GM18507 (cell line): ENCODE results near the gene GJA5.

Experiments used
- DNase-seq: peaks from one replicate; pipeline ENCODE4 v3.0.0; 2011; ENCODE audit warnings: low read depth; ENCODE audit not compliant: insufficient read length; ENCODE audit errors: extremely low spot score
- FAIRE-seq: peaks from 2 replicates; lab custom pipeline; 2011; peaks lifted over from hg19 to GRCh38; lab: Jason Lieb, UNC

Gene GJA5

DNA sequence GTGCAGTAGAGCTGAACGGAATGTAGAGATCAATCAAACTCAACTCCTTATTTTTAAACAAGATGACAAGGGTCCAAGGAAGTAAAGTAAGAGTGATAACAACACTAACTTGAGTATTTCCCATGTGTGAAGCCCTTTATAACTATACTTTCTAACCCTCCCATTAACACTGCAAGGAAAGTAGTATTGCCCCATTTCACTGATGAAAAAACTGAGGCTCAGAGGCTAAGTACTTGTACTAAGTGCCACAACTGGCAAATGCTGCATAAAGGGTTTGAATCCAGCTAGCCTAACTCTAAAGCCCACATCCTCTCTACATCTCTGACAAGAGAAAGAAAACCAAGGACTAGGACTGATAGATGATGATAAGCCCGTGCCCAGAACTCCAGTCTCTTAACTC lies 8.2 kb upstream of the GJA5 start:
- no peak for DNase-seq
- FAIRE-seq = no peak

DNA sequence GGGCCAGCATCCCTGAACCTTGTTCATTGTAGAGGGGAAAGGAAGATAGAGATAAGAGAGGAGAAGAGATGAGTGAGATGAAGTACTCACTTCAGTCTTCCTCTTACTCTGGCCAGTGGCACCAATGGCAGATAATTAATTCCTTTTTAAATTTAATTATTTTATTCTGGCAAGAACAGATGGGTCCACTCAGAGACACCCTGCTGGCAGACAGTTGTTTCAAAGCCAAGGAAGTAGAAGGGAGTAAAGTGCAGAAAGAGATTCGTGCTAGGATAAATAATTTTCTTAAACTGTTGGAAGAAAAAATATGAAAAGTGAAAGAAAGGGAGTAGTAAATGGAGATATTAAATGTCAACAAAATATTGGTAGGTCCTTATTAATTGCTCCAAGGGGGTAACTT lies 7.7 kb upstream of the GJA5 start:
- FAIRE-seq = no peak
- DNase-seq = no peak

DNA sequence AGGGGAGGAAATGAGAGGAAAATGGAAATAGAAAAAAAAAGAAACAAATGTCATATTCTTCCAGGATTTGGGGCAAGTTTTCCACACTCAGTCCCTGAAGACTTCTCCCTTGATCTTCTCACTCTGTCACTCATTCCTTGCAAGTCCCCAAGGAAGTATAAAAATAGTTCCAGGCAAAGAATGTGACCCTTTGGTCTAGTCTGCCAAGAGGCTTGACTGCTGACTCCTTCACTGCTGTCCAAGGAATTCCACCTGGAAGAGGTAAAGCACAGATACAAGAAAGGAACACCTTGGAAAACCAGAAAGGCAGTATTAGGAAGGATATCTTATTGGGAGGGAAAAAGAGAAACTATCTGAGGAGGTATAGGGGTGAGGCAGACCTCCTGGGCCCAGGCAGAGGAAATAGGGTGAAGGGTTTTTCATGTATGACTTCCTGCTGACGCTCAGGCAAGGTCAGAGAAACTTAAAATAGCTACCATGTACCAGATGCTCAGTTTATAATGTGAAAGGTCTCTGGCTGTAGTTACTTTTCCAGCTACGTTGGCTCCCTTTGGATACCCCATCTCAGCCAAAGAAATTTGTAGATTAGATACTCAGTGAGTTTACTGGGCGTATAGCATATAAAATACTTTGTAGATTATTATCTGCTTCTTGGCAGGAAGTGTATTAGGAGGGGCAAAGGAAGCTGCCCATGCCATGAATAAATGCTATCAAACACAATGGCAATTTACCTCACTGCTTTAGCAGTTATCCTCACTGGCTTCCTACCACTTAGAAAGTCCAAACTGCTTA lies 2.0 kb upstream of the GJA5 start:
- DNase-seq = no peak
- FAIRE-seq = peak; percentile 42

DNA sequence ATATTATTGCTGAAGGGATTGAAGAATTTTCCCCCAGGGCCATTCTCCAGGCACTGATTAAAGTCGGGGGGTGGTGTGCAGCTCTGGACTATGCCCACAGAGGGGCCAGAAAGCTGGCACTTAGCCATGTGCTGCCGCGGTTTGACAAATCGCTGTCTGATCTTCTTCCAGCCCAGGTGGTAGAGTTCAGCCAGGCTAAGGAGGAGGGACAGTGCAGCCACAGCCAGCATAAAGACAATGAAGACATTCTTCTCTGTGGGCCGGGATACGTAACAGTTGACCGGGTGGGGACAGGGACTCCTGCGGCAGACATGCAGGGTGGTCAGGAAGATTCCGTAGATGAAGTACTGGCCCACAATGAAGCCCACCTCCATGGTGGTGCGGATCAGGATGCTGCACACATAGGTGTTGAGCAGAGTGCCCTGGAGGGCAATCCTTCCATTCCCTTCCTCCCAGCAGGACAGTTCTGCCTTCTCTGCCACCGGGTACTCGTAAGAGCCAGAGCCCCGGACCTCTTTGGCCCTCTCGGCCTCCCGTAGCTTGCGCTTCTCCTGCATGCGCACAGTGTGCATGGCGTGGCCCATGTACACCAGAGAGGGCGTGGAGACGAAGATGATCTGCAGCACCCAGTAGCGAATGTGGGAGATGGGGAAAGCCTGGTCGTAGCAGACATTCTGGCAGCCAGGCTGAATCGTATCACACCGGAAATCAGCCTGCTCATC lies 1.9 kb downstream of the GJA5 start:
- DNase-seq (no peak), FAIRE-seq (no peak)

DNA sequence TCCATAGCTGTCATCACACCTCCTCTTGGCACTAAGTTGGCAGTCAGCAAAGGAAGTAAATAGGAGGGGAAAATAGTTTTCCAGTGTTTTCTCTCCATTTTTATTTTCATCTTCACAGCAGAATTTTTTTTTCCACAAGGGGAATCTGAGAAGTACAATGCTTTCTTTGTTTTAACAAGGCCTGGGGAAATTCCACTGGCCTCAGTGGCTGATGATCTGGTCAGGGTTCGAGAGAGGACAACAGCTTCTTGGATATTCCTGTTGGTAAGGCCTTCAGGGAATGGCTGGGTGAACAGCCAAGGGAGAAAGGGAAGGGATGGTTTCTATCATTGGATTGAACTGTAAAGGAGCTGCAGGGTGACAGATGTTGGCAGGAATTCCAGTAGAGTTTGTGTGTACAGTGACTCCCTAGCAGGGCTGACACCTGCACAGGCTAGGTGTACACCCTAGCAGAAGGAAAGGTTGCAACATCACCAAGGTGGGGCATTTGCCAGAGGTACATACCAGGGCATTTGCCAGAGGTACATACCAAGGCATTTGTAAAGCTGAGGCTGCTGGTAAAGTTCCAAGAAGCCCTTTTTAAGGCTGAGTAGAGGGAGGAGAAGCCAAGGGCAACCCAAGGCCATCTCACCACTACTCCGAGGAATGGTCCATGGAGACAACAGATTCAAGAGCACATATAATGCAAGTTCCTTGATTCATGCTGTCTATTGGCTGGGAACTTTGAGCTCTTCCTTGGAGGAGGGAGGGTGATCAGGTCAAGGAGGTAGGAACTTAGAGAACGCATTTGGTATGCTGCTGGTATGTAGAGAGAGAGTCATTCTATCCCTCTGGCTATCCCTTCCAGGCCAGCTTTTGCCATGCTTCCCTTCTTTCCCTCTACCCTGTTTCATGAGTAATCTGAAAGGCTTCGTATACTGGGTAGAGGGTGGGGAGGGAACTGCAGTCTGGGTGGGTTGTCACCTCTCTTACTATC lies 3.1 kb downstream of the GJA5 start:
- DNase-seq (no peak), FAIRE-seq (no peak)

DNA sequence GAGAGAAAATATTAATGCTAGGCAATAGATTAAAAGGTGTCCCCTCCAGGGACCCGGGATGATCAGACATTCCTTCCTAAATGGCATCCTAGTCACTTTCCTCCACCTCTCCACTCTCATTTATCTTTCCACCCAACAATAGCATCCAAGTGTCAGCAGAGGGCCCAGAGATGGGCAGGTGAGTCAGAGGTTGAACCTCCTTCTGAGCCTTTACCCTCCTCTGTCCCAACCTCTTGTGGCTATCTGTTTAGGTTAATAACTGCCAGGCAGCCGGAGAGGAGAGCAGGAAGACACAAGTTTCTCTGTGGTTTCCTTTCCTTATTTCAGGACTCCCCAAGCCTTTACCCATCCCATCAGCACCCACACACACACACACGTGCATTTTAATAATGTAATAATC lies 4.1 kb downstream of the GJA5 start:
- DNase-seq (no peak), FAIRE-seq (no peak)

DNA sequence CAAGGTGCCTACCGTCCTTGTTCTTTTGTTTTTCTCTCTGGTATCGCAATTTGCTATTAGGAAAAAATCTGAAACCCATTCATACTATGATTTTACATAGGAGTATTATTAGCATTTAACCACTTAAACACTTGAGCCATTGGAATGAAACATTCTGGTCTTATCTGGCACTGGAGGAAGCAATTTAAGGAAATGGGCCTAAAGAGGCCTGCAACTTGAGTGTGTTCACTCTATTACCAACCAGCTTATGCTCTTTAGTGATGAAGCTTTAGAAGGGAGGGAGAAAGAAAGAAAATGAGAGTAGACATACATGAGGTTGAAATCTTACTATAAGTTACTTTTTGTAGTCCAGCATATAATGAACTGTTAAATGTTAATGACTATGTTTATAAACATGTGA lies 5.7 kb downstream of the GJA5 start:
- no peak for FAIRE-seq
- no peak for DNase-seq

DNA sequence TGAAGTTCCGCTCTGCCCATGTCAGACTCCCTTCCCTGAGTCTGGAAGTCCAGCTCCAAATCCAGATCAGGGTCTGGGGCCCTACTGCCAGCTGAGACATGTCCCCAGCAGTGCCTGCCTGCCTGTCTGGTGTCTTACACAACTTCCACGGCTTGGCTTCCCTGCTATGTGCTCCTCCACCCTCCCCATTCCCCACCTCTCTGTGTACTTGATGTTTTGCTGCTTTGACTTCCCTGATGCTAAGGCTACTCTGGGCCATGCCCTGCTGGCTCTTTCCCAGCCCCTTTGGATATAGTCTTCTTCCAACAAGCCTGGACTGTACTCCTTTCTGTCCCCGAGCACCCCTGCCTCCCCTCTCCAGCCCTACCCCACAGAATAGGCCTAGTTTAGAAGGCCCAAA lies 7.3 kb downstream of the GJA5 start:
- DNase-seq = no peak
- FAIRE-seq = no peak

DNA sequence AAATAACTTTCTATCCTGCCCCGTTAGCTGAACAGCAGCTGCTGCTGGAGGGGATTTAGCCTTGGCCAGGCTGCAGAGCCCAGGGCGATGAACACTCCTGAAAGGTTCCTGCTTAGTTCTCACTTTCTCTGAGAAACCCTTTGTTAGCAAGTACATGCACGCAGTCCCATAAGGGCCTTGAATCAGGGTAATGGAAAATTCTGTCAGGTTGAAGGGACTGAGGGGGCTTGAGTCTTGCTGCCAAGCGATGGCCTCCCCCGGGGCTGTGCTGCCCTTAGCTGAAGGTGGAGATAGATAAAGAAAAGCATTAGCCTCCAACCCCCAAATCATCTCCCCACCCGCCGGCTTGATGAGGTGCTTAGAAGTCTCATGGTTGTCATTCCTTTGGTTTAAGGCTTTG lies 7.9 kb downstream of the GJA5 start:
- FAIRE-seq (no peak), DNase-seq (no peak)

DNA sequence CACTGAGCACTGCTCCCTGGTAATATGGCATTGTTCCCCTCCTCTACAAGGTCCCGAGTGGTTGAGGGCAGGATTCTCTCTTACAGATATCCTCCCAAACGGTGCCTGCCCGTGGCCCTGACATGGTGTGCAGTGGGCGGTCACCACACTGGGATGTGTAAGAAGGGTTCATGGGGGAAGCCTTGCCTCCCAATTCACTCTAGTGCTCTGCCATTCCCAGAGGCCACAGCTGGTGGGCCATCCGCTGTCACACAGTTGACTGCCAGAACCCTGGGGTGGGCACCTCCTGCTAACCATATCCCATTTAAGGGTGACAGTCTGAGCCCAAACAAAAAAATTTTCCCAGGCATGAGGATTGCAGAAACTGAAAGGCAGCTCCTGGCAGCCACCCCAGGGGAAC lies 9.1 kb downstream of the GJA5 start:
- DNase-seq = no peak
- FAIRE-seq = no peak

DNA sequence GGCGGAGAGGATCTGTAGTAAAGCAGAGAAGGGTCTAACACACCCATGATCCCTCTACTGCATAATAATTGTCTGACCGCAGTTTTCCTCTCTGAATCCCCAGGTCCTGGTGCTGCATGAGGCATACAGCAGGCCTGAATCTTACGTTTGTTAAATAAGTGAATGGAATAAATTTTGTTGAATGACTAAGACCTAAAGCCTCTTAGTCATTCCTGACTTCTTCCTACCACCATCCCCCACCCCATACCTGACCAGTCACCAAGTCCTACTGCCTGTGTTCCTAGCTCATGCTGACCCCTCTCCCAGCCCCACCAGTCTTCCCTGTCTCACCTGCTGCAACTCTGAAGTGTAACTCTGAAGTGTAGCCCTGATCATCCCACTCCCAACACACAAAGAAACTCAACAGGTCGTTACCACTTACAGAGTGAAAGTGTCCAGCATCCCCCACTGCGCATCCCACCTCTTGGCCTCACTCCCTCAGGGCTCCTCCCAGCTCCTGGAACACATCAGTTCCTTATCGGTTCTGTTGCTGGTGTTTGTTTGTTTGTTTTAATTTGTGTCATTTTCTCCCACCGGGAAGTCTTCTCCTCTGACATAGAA lies 9.7 kb downstream of the GJA5 start:
- no peak for DNase-seq
- FAIRE-seq = no peak

DNA sequence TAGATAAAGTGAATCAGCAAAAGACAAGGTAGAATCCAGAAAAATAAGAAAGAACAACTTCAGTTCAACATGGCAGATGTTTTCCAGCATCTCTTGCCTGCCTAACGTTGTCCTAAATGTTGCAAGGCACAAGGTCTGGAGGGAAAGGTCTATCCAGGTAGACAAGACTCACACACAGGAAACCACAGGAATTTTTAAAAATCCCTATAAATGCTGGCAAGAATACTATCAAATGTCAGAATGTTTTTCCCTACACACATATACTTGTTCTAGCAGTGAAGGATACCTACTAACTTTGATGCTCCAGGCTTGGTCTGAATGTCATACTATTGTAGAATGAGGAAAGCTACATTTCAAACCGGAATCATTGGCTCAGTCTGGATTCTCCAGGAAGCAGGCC lies 10.6 kb downstream of the GJA5 start:
- DNase-seq = no peak
- FAIRE-seq = no peak

DNA sequence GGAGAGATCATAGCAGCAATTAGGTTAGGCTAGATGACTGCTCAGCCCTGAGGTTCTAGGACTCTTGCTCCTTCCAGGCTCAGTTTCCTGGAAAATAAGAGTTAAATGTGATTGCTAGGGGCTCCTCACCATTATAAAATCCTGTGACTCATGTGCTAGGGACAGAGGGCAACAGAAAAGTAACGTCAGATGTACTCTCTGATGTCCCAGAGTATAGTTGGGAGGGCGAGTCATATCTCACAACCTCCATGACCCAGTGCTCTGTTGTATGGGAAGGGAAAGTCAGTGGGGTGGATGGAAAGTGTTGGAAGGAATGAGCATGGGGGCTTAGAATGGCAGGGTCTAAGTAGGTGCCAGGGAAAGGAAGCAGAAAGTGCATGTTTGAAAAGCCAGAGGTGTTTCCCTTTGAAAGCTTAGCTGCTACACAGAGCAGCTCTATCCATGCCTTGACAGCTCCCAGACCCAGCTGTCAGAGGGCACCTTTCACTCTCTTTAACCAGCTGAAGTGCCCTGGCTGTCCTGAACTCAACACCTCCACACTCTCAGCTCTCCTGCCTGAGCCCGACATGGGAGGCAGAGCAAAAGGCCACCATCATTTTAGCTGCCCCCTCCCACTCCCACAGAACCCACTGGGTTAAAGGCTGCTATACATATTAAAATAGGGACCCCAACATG lies 11.6 kb downstream of the GJA5 start:
- DNase-seq (no peak), FAIRE-seq (no peak)

DNA sequence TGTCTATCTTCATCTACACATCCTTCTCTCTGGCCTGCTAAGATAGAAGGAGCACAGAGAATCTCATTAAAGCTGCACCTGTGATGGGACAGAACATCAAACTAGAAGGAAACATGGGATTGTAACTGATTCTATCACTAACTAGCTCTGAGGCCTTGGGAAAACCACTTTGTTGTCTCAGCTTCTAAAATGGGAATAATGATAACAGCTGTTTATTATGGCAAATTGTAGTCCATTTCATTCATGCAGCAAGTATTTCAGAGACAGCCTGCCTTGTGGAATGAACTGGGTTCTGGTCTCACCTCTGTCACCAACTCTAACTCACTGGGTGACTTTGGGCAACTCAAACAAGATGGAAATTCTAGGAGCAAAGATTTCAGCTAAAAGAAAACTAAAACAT lies 12.4 kb downstream of the GJA5 start:
- no peak for FAIRE-seq
- DNase-seq = no peak

DNA sequence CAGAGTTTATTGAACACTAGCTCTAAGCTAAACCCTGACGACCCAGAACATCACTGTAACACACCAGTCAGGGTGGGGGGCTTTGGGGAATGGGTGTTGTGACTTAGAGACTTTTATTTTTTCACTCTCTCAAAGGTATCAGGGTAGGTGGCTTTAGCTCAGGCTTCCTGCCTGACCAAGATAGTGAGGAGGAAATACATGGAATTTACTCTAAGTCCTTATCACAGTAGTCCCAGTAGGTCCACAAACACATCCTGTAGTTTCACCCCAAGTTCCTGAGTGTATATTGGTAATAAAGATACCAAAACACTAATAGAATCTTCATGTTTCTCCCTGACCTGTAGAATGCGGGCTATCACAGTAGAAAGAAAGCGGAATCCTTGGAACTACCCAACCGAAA lies 15.1 kb downstream of the GJA5 start:
- DNase-seq (no peak), FAIRE-seq (no peak)

DNA sequence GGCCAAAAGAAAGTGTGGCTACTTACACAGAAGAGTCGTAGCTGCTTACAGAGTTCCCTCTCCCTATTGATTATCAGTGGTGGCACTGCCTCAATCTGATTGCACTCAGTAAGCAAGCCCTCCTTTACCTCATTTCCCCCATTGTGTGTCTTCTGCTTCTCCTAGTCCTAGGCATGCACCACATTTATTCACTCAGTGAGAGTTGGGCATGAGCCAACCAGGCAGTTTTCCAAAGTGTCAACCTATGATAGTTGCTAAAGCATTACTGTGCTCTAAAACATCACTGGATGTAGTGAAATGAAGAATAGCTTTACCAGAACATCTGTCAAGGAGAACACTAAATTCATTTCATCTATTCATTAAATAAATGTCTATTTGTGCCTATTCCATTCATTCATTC lies 19.3 kb downstream of the GJA5 start:
- no peak for DNase-seq
- FAIRE-seq = no peak

DNA sequence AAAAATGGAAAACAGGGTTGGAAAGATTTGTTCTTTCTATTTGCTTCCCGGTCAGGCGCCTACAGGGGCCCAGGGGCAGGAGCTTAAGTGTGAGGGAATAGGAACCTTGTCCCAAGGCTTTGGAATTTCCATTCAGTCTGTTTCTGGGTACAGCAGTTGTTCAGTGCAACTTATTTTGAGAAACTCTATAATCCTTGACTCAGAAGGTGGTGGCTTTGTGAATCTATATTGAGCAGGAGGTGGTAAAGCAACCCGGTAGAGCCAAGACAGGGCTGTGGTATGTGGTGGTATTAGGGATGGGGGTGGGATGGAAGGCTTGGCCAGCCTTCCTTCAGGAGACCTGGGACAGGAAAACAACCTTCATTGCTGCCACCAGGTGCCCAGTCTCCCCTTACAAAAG lies 20.0 kb downstream of the GJA5 start:
- FAIRE-seq (no peak), DNase-seq (no peak)

DNA sequence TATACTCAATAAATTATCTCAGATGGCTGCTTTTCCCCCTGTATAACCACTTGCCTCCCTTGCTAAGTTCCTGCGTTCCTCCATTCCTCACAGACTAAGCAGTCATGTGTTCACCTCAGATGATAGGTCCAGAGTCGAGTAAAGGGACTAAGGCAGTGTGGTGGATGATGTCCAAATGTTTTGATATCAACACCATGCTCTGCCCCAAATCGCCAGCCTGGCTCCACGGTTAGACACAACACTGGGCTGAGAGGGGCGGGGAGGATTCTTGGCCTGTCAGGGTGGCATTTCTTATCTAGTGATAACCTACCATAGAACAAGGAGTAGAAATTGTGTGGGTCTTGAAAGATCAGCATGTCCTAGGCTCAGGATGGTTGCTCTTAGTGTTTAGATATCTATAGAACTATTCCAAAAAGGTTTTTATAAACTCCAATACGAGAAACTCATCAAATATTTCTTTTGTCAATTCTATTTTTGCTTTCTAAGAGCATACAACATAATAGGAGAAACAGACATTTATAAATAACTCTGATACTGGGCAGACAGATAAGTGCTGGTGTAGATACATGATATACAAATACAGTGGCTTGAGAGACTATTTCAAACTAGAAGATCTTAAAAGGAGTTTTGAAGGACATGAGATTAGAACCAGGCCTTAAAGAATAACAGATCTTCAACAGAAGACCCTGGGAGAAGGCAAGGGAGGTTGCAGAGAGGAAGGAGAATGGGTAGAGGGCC lies 21.5 kb downstream of the GJA5 start:
- FAIRE-seq (no peak), DNase-seq (no peak)

DNA sequence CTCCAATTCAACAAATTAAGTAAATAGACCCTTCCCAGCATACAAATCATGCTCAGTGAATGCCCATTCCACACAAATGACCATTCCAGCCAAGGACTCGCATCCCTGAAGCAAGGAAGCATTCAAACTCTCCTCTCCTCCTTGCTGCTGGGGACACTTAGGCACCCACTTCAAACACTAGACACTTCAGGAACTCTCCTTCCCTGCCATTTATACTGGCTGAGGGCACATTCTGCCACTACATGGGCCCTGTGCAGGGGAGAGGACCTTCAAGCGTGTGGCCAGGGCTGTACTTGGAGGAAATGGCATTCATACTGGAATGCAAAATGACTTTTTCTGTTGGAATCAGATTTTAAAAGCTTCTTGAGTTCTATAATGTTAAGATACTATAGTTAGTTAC lies 22.3 kb downstream of the GJA5 start:
- no peak for DNase-seq

More for the DNA sequence above, 22.3 kb downstream of the GJA5 start:
- FAIRE-seq = no peak
